ENCODE measurements around the gene REXO5. TPM values are rescaled to one million over a fixed set of nuclear protein-coding genes. Genes with fewer than 3 reads are reported as not detected.

Gene REXO5
- total RNA-seq, 4 donors from 2014 or later, result 2.2 to 6.9 (median 3.7) TPM

- Histone ChIP-seq H3K27ac (no peak overlapping the region), H3K4me3 (no peak overlapping the region), H3K9me3 (no peaks in the 10 kb centered on the region), H3K27me3 (no peaks in the 10 kb centered on the region), H3K4me1 (peaks cover 0 to 39% (median 7%) of the 10 kb centered on the region in 3 donors), H3K36me3 (peaks cover 0 to 27% of the 10 kb centered on the region in 2 donors)
- no peak for ATAC-seq
- no peak for TF ChIP-seq CTCF (IDR thresholded peaks at IDR 0.05)
- TF ChIP-seq POLR2AphosphoS5 (IDR thresholded peaks at IDR 0.05), result no peak
- no peak for TF ChIP-seq POLR2A (IDR thresholded peaks at IDR 0.05)
- TF ChIP-seq EP300 (IDR thresholded peaks at IDR 0.05), result no peak
- WGBS, 2 donors (ENCODE audit: low coverage in 1 of 2), result 82 to 85% methylated on average over 3 to 4 of the region's 4 CpGs
Observed at GRCh38 chr16:20889625-20890275, 83.4 kb downstream of the REXO5 start.

- WGBS, 2 donors (ENCODE audit: low coverage in 1 of 2), result 93 to 100% methylated on average over 1 to 2 of the region's 2 CpGs
- H3K27me3 ChIP-seq, result no peaks in the 10 kb centered on the region
- H3K4me1 ChIP-seq, result peaks cover 2 to 64% (median 28%) of the 10 kb centered on the region in 3 donors
- TF ChIP-seq POLR2AphosphoS5 (IDR thresholded peaks at IDR 0.05) (no peak), CTCF (IDR thresholded peaks at IDR 0.05) (no peak), POLR2A (IDR thresholded peaks at IDR 0.05) (no peak), EP300 (IDR thresholded peaks at IDR 0.05) (no peak)
- ATAC-seq, result no peak
- H3K36me3 ChIP-seq, result peaks cover 0 to 50% of the 10 kb centered on the region in 2 donors
- H3K4me3 ChIP-seq, result no peak overlapping the region
- H3K9me3 ChIP-seq, result no peaks in the 10 kb centered on the region
- H3K27ac ChIP-seq, result no peak overlapping the region
Observed at GRCh38 chr16:20894388-20894787, 88.1 kb downstream of the REXO5 start.

GRCh38 chr16:20897253-20897897 is 91.0 kb downstream of the REXO5 start:
- peaks cover 0 to 47% of the 10 kb centered on the region in 2 donors for H3K36me3 ChIP-seq
- 85 to 87% methylated on average over 2 to 4 of the region's 4 CpGs for WGBS, 2 donors (ENCODE audit: low coverage in 1 of 2)
- TF ChIP-seq POLR2AphosphoS5 (IDR thresholded peaks at IDR 0.05), result peak; percentile 40
- TF ChIP-seq CTCF (IDR thresholded peaks at IDR 0.05), result no peak
- ATAC-seq, result no peak
- H3K9me3 ChIP-seq, result no peaks in the 10 kb centered on the region
- H3K4me1 ChIP-seq, result peaks cover 2 to 58% (median 28%) of the 10 kb centered on the region in 3 donors
- H3K27ac ChIP-seq, result peak overlapping the region in 3 of 4 donors; percentile 99
- no peak overlapping the region for H3K4me3 ChIP-seq
- H3K27me3 ChIP-seq, result no peaks in the 10 kb centered on the region

- H3K27ac ChIP-seq, result peak overlapping the region in 3 of 4 donors; percentile 99
- ATAC-seq, result no peak
- H3K4me1 ChIP-seq, result peaks cover 2 to 64% (median 31%) of the 10 kb centered on the region in 3 donors
Observed at GRCh38 chr16:20897922-20898321, 91.6 kb downstream of the REXO5 start.

More at GRCh38 chr16:20897922-20898321, 91.6 kb downstream of the REXO5 start:
- H3K4me3 ChIP-seq, result no peak overlapping the region
- TF ChIP-seq POLR2A (IDR thresholded peaks at IDR 0.05), result no peak
- no peak for TF ChIP-seq CTCF (IDR thresholded peaks at IDR 0.05)
- no peak for TF ChIP-seq EP300 (IDR thresholded peaks at IDR 0.05)
- TF ChIP-seq POLR2AphosphoS5 (IDR thresholded peaks at IDR 0.05), result no peak
- H3K9me3 ChIP-seq, result no peaks in the 10 kb centered on the region
- no peaks in the 10 kb centered on the region for H3K27me3 ChIP-seq
- H3K36me3 ChIP-seq, result peaks cover 0 to 42% of the 10 kb centered on the region in 2 donors
- WGBS, 2 donors (ENCODE audit: low coverage in 1 of 2), result 63 to 75% methylated on average over 3 of the region's 3 CpGs
